OCI-LY3 (cell line): Measurements from ENCODE around the gene MN1.

Experiments
- H2AFZ ChIP-seq: fragments of 200-600, 300-600 bp; shearing (Covaris generic); 2 replicates; pipeline ENCODE4 v1.6.0; 2014; ENCODE audit warnings: antibody characterized with exemption, low read depth, low read length
- H3K27ac ChIP-seq: fragments of 200-600, 300-600 bp; sonication (generic); 2 replicates; pipeline ENCODE4 v1.5.1; 2014; ENCODE audit warnings: mild to moderate bottlenecking, low read length, moderate library complexity, mixed read lengths
- H3K27me3 ChIP-seq: fragments of 200-600, 300-600 bp; sonication (generic); 2 replicates; pipeline ENCODE4 v1.6.1; 2014; ENCODE audit warnings: low read depth, low read length, mixed read lengths
- H3K36me3 ChIP-seq: fragments of 200-600, 300-600 bp; sonication (generic); replicated peaks from 2 replicates; pipeline ENCODE3; 2014; ENCODE audit warnings: low read depth, low read length, mixed read lengths
- H3K4me1 ChIP-seq: fragments of 300-600, 200-600 bp; sonication (generic); 2 replicates; pipeline ENCODE4 v1.6.1; 2014; ENCODE audit warnings: low read length, mixed read lengths
- H3K4me2 ChIP-seq: fragments of 200-600, 300-600 bp; sonication (generic); 2 replicates; pipeline ENCODE4 v1.6.1; 2014; ENCODE audit warnings: low read length, mixed read lengths
- H3K4me3 ChIP-seq: fragments of 300-600, 200-600 bp; sonication (generic); 2 replicates; pipeline ENCODE4 v1.5.1; 2014; ENCODE audit warnings: antibody characterized with exemption, mild to moderate bottlenecking, low read length, moderate library complexity
- H3K79me2 ChIP-seq: fragments of 300-600, 200-600 bp; shearing (Covaris generic); 2 replicates; pipeline ENCODE4 v1.6.1; 2014; ENCODE audit warnings: mild to moderate bottlenecking, low read length, mixed read lengths
- H3K9ac ChIP-seq: fragments of 300-600, 200-600 bp; shearing (Covaris generic); 2 replicates; pipeline ENCODE4 v1.6.0; 2014; ENCODE audit warnings: mild to moderate bottlenecking, low read length, moderate library complexity
- H3K9me3 ChIP-seq: fragments of 200-600, 300-600 bp; shearing (Covaris generic); 2 replicates; pipeline ENCODE4 v1.6.1; 2014; ENCODE audit warnings: low read length, mixed read lengths; ENCODE audit not compliant: insufficient read depth
- H4K20me1 ChIP-seq: fragments of 200-600, 300-600 bp; sonication (generic); 2 replicates; pipeline ENCODE4 v1.6.1; 2016; ENCODE audit warnings: low read length, mixed read lengths; ENCODE audit not compliant: insufficient read depth
- EZH2phosphoT487 ChIP-seq: fragments of 200-600 bp; shearing (Covaris generic); IDR thresholded peaks from 2 replicates; pipeline ENCODE4 v1.6.1; 2018; ENCODE audit warnings: antibody characterized with exemption, mixed run types, low read depth
- TF ChIP-seq, protein P1 (sequence below): fragments of 200-600, 300-600 bp; sonication (generic); IDR thresholded peaks from 2 replicates; pipeline ENCODE4 v1.5.1; 2014; ENCODE audit warnings: antibody characterized with exemption, low read length, low read depth

Gene MN1

DNA sequence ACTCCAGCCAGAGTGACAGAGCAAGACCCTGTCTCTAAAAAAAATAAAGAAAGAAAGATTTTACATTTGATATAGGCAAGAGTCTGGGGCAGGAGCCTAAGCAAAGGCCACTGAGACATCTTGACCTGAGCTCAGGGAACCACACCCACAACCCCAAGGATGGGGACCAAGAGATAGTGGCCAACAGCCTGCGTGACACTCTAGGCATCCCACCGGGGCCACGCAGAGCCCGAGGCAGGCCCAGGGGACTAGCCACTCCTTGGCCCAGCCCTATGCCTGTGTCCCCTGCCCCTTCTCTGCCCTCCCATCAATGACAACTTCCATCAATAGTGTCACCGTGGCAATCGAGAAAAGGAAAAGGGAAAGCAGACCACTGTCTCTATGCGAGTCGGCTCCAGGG is 41.1 kb downstream of the MN1 start:
- no peak for TF ChIP-seq EZH2phosphoT487
- TF ChIP-seq, protein P1, sequence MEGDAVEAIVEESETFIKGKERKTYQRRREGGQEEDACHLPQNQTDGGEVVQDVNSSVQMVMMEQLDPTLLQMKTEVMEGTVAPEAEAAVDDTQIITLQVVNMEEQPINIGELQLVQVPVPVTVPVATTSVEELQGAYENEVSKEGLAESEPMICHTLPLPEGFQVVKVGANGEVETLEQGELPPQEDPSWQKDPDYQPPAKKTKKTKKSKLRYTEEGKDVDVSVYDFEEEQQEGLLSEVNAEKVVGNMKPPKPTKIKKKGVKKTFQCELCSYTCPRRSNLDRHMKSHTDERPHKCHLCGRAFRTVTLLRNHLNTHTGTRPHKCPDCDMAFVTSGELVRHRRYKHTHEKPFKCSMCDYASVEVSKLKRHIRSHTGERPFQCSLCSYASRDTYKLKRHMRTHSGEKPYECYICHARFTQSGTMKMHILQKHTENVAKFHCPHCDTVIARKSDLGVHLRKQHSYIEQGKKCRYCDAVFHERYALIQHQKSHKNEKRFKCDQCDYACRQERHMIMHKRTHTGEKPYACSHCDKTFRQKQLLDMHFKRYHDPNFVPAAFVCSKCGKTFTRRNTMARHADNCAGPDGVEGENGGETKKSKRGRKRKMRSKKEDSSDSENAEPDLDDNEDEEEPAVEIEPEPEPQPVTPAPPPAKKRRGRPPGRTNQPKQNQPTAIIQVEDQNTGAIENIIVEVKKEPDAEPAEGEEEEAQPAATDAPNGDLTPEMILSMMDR, result no peak
- Histone ChIP-seq H3K27ac (no peak overlapping the region), H3K4me3 (no peak overlapping the region), H3K79me2 (no peaks in the 10 kb centered on the region), H3K27me3 (peaks cover 5% of the 10 kb centered on the region), H2AFZ (no peak overlapping the region), H3K9me3 (no peaks in the 10 kb centered on the region), H3K4me1 (no peaks in the 10 kb centered on the region), H4K20me1 (no peaks in the 10 kb centered on the region), H3K4me2 (no peak overlapping the region), H3K36me3 (no peaks in the 10 kb centered on the region), H3K9ac (no peak overlapping the region)

GRCh38 chr22:27757928-27758525 is 43.5 kb downstream of the MN1 start:
- H2AFZ ChIP-seq, result no peak overlapping the region
- no peak overlapping the region for H3K27ac ChIP-seq
- no peak overlapping the region for H3K9ac ChIP-seq
- no peaks in the 10 kb centered on the region for H3K27me3 ChIP-seq
- TF ChIP-seq EZH2phosphoT487, result no peak
- TF ChIP-seq, protein P1, result no peak
- no peaks in the 10 kb centered on the region for H3K4me1 ChIP-seq
- H3K9me3 ChIP-seq, result no peaks in the 10 kb centered on the region
- H3K36me3 ChIP-seq, result no peaks in the 10 kb centered on the region
- no peaks in the 10 kb centered on the region for H3K79me2 ChIP-seq
- no peak overlapping the region for H3K4me2 ChIP-seq
- no peak overlapping the region for H3K4me3 ChIP-seq
- H4K20me1 ChIP-seq, result no peaks in the 10 kb centered on the region

- Histone ChIP-seq H2AFZ (no peak overlapping the region), H3K36me3 (no peaks in the 10 kb centered on the region), H4K20me1 (no peaks in the 10 kb centered on the region), H3K27me3 (peaks cover 11% of the 10 kb centered on the region; the same call in 1 of the 2 replicates), H3K4me3 (no peak overlapping the region), H3K9ac (no peak overlapping the region), H3K79me2 (no peaks in the 10 kb centered on the region), H3K9me3 (no peaks in the 10 kb centered on the region), H3K4me2 (no peak overlapping the region), H3K27ac (no peak overlapping the region), H3K4me1 (no peaks in the 10 kb centered on the region)
- TF ChIP-seq, protein P1, result no peak
- no peak for TF ChIP-seq EZH2phosphoT487
Observed at GRCh38 chr22:27756212-27756660, 45.3 kb downstream of the MN1 start.

GRCh38 chr22:27755521-27756211 is 45.9 kb downstream of the MN1 start:
- Histone ChIP-seq H3K36me3 (no peaks in the 10 kb centered on the region), H4K20me1 (no peaks in the 10 kb centered on the region), H3K4me1 (no peaks in the 10 kb centered on the region), H3K4me2 (no peak overlapping the region), H3K9ac (no peak overlapping the region), H3K79me2 (no peaks in the 10 kb centered on the region), H3K4me3 (no peak overlapping the region), H3K27me3 (peaks cover 16% of the 10 kb centered on the region; the same call in 1 of the 2 replicates), H3K9me3 (no peaks in the 10 kb centered on the region), H3K27ac (no peak overlapping the region), H2AFZ (no peak overlapping the region)
- no peak for TF ChIP-seq EZH2phosphoT487
- TF ChIP-seq, protein P1, result no peak
